ENCODE measurements around the gene HUNK.

- TF ChIP-seq CTCF (IDR thresholded peaks at IDR 0.05; ENCODE audit: insufficient read depth, low read depth, low read length): no peak
- no peak for TF ChIP-seq EZH2 (IDR thresholded peaks at IDR 0.05; ENCODE audit: insufficient read depth, low read length)
Measured at GRCh38 chr21:31930001-31930400, 57.2 kb downstream of the HUNK start.

Data from astrocyte (in vitro differentiated cells and primary cell).